ENCODE data around the gene GARNL3.

The GARNL3 gene

DNA sequence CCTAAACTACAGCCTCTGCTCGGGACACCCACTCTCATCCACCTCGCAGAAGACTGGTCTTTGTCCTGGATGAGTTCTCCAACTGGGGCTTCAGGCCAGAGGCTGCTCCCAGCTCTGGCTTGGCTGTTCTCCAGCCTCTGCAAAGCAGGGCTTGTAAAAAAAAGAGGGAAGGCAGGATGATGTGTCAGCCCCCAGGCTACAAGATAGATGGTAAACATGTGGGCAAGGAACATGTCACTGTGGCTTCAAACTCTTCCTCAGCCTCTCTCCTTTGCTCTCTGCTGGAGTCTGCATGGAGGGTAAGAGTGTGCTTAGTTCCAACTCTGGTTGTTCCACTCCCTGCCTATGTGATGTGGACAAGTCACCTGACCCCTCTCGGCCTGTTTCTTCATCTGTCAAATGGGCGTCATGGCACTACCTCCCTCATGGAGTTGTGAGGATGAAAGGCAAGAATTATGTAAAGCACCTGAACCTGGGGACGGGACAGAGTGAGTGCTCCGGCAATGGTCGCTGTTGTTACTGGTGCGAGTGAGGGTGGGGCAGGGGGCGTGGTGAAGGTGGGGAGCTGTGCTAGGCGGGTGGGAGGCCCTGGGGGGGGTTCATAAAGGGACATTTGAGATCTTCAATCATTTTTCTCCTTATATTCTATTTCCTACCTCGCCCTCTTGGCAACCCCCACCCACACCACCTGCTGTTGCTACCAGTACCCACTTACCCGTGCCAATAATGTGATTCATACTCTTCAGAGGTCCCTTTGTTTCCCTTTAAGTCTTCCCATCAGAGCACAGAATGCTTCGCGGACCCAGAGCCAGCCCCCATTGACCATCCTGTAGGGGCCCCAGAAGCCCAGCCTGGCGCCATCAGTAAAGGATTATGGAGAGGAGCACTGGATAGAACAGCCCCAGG is 152.8 kb downstream of the GARNL3 start:
- TF ChIP-seq, protein P1, sequence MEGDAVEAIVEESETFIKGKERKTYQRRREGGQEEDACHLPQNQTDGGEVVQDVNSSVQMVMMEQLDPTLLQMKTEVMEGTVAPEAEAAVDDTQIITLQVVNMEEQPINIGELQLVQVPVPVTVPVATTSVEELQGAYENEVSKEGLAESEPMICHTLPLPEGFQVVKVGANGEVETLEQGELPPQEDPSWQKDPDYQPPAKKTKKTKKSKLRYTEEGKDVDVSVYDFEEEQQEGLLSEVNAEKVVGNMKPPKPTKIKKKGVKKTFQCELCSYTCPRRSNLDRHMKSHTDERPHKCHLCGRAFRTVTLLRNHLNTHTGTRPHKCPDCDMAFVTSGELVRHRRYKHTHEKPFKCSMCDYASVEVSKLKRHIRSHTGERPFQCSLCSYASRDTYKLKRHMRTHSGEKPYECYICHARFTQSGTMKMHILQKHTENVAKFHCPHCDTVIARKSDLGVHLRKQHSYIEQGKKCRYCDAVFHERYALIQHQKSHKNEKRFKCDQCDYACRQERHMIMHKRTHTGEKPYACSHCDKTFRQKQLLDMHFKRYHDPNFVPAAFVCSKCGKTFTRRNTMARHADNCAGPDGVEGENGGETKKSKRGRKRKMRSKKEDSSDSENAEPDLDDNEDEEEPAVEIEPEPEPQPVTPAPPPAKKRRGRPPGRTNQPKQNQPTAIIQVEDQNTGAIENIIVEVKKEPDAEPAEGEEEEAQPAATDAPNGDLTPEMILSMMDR (IDR thresholded peaks at IDR 0.05; ENCODE audit: borderline replicate concordance, insufficient read depth, low read depth, low read length), result no peak
- no peak overlapping the region for H3K4me3 ChIP-seq (ENCODE audit: low read depth, low read length)

GRCh38 chr9:127418037-127418471 is 153.5 kb downstream of the GARNL3 start:
- no peak overlapping the region for H3K4me3 ChIP-seq (ENCODE audit: low read depth, low read length)
- TF ChIP-seq, protein P1 (IDR thresholded peaks at IDR 0.05; ENCODE audit: borderline replicate concordance, insufficient read depth, low read depth, low read length), result peak; percentile 44; the same call in 1 of the 2 replicates

DNA sequence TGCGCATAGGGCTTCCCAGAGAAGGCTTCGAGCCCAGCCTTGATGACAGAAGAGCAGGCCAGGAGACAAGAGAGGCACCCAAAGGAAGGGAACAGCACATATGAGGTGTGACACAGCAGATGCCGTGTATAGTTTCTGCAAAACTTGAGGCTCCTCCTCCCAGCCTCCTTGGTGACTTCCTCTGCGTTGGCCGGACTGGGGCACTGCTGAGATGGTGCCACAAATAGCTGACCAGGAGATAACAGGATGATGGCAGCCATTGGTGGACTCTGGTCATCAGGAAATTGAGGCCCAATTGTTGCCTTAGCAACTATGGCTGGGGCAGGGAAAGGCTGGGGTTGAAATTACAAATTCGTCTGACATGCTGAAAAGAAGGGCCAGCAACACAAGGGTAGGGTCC is 154.8 kb downstream of the GARNL3 start:
- TF ChIP-seq, protein P1 (IDR thresholded peaks at IDR 0.05; ENCODE audit: borderline replicate concordance, insufficient read depth, low read depth, low read length), result no peak
- H3K4me3 ChIP-seq (ENCODE audit: low read depth, low read length), result no peak overlapping the region

DNA sequence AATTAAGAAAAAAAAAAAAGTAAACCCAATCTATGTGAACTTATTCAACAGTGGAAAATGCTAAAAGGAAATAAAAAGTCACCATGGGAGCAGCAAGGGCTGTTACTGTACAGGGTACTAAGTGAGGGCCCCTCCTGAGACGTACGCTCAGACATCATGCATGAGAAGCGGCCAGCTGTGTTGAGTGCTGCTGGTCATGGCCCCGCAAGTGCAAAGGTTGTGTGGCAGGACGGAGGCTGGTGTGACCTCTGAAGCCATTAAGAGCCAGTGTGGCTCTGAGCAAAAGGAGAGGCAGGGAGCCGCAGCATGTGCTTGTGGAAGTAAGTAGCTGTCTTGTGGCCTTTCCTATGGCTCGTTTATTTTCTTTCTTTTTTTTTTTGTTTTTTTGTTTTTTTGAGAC is 156.5 kb downstream of the GARNL3 start:
- no peak overlapping the region for H3K4me3 ChIP-seq (ENCODE audit: low read depth, low read length)
- TF ChIP-seq, protein P1 (IDR thresholded peaks at IDR 0.05; ENCODE audit: borderline replicate concordance, insufficient read depth, low read depth, low read length), result no peak

GRCh38 chr9:127422133-127422782 is 157.7 kb downstream of the GARNL3 start:
- no peak overlapping the region for H3K4me3 ChIP-seq (ENCODE audit: low read depth, low read length)
- TF ChIP-seq, protein P1 (IDR thresholded peaks at IDR 0.05; ENCODE audit: borderline replicate concordance, insufficient read depth, low read depth, low read length), result no peak

GRCh38 chr9:127422787-127423186 is 158.2 kb downstream of the GARNL3 start:
- peak overlapping the region; percentile 97 for H3K4me3 ChIP-seq (ENCODE audit: low read depth, low read length)
- TF ChIP-seq, protein P1 (IDR thresholded peaks at IDR 0.05; ENCODE audit: borderline replicate concordance, insufficient read depth, low read depth, low read length), result no peak

All from GM12875 (cell line).